Karpas-422 (cell line): ENCODE measurements around the gene CRLF2. TPM values are rescaled to one million over a fixed set of nuclear protein-coding genes. Genes with fewer than 3 reads are reported as not detected.

ENCODE experiments used
- DNase-seq: peaks from one replicate; pipeline ENCODE4 v3.0.0-alpha.2; 2015
- H2AFZ ChIP-seq: fragments of 200-600 bp; sonication (generic); 2 replicates; pipeline ENCODE4 v1.6.1; 2014; ENCODE audit warnings: antibody characterized with exemption, low read length, mixed read lengths
- H3K27ac ChIP-seq: fragments of 200-600 bp; sonication (generic); 2 replicates; pipeline ENCODE4 v1.5.1; 2014; ENCODE audit warnings: mild to moderate bottlenecking, low read length, moderate library complexity
- H3K27me3 ChIP-seq: fragments of 200-600 bp; sonication (generic); 2 replicates; pipeline ENCODE4 v1.6.1; 2014; ENCODE audit warnings: low read length, mixed read lengths
- H3K36me3 ChIP-seq: fragments of 200-600 bp; sonication (generic); 2 replicates; pipeline ENCODE4 v1.6.1; 2014; ENCODE audit warnings: low read length, mixed read lengths; ENCODE audit not compliant: insufficient read depth
- H3K4me1 ChIP-seq: fragments of 200-600 bp; sonication (generic); 2 replicates; pipeline ENCODE4 v1.6.1; 2014; ENCODE audit warnings: mild to moderate bottlenecking, low read length, mixed read lengths
- H3K4me2 ChIP-seq: fragments of 200-600 bp; sonication (generic); 2 replicates; pipeline ENCODE4 v1.6.1; 2014; ENCODE audit warnings: low read length, low read depth, mild to moderate bottlenecking; ENCODE audit not compliant: poor library complexity, severe bottlenecking
- H3K4me3 ChIP-seq: fragments of 200-600 bp; sonication (generic); 2 replicates; pipeline ENCODE4 v1.5.1; 2014; ENCODE audit warnings: mild to moderate bottlenecking, antibody characterized with exemption, low read length, mixed read lengths
- H3K79me2 ChIP-seq: fragments of 200-600 bp; sonication (generic); 2 replicates; pipeline ENCODE4 v1.6.1; 2014; ENCODE audit warnings: mild to moderate bottlenecking, low read length, mixed read lengths
- H3K9ac ChIP-seq: fragments of 200-600 bp; sonication (generic); 2 replicates; pipeline ENCODE4 v1.6.0; 2014; ENCODE audit warnings: low read length
- H3K9me2 ChIP-seq: fragments of 200-600 bp; sonication (generic), shearing (Covaris generic); replicated peaks from 2 replicates; pipeline ENCODE4 v1.6.0; 2014; ENCODE audit warnings: mild to moderate bottlenecking, low read length, moderate library complexity; ENCODE audit not compliant: insufficient read depth
- H3K9me3 ChIP-seq: fragments of 300-700, 200-600 bp; sonication (generic); 2 replicates; pipeline ENCODE4 v1.6.1; 2014; ENCODE audit warnings: low read length, mixed read lengths
- H4K20me1 ChIP-seq: fragments of 200-600 bp; sonication (generic); 2 replicates; pipeline ENCODE4 v1.6.1; 2014; ENCODE audit warnings: mild to moderate bottlenecking, antibody characterized with exemption, low read length, low read depth; ENCODE audit not compliant: insufficient read depth
- total RNA-seq: library from RNA; depleted of rRNA; stranded (reverse); fragments of >200 nt; shearing (Covaris generic); gene quantifications from 2 replicates; pipeline ENCODE4 v1.2.3, GENCODE V29; 2014; ENCODE audit warnings: low replicate concordance; rRNA removed

Gene CRLF2
- total RNA-seq, 1 experiment from 2014 or later = not detected

DNA sequence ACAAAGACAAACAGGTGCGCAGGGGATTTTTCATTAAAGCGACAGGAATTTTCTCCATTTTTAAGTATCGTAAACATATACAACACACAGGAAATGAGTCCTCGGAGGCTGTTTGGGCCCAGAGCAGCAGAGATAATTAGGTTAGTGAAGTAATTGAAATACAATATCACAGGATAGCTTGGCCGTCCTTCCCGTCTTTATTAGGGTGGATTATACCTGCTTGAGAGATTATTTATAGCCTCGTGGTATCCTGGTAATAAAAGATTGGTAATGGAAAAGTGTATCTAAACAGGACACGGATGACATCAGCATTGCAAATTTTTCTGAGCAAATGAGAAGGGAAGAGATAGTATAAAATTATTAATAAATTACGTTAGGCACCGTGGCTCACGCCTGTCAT lies 68.2 kb downstream of the CRLF2 start:
- Histone ChIP-seq H3K9me2 (no peaks in the 10 kb centered on the region), H3K4me3 (no peak overlapping the region), H3K27me3 (no peaks in the 10 kb centered on the region), H2AFZ (no peak overlapping the region), H3K27ac (no peak overlapping the region), H3K9me3 (no peaks in the 10 kb centered on the region), H4K20me1 (no peaks in the 10 kb centered on the region), H3K4me1 (no peaks in the 10 kb centered on the region), H3K4me2 (no peak overlapping the region), H3K9ac (no peak overlapping the region), H3K79me2 (no peaks in the 10 kb centered on the region), H3K36me3 (no peaks in the 10 kb centered on the region)
- no peak for DNase-seq

Other genes with a start within 250 kb of the CRLF2 start
- gene CSF2RA, start 56.2 kb upstream of the CRLF2 start, total RNA-seq = not detected in 2 replicates
- gene IL3RA, start 124.1 kb upstream of the CRLF2 start, total RNA-seq = not detected in 2 replicates
- 209 and 367 TPM in 2 replicates for gene SLC25A6, start 179.5 kb upstream of the CRLF2 start, total RNA-seq
- gene ASMTL, start 240.3 kb upstream of the CRLF2 start, total RNA-seq = 18.4 and 51.0 TPM in 2 replicates